ENCODE measurements around the gene AIP. TPM values are rescaled to one million over a fixed set of nuclear protein-coding genes. Genes with fewer than 3 reads are reported as not detected.
A peak's percentile ranks its signal among the peaks of the same experiment; 100 is the strongest.

The AIP gene
- total RNA-seq, 1 experiment from 2014 or later = 87.8 TPM

DNA sequence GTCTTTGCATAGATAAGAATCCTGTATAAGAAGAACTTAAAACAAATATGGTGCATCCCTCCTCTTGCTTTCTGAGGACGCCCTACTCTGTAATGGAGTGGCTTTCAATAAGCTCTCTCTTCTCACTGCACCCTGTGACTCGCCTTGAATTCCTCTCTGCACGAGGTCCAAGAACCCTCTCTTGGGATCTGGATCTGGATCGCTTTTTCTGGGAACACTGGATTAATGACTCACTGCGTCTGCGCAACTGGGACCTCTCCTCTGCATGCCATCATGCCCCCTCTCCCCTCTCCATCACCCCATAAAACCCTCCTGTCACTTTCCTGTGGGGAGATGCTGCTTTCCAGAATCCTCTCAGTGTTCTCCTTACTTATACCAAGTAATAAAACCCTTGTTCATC is 55.5 kb downstream of the AIP start:
- intact Hi-C loops (cut with micrococcal nuclease; ENCODE audit: unreplicated experiment) (no loop called here), in situ Hi-C loops (cut with HindIII; ENCODE audit: low pct_unique_long_range_greater_than_20kb, low sequenced_read_pairs) (no loop called here)
- no TSS peak for BruUV-seq (replicated peaks)
- Histone ChIP-seq H3K9me3 (ENCODE audit: control insufficient read depth, insufficient read depth, low read depth, low read length) (peaks cover 23% of the 10 kb centered on the region; the same call in 1 of the 2 replicates), H3K27ac (ENCODE audit: low read length) (no peak overlapping the region), H3K4me3 (ENCODE audit: low read depth in 2 of 2, low read length in 2 of 2) (no peak overlapping the region), H3K4me1 (ENCODE audit: control insufficient read depth, insufficient read depth, low read length) (no peaks in the 10 kb centered on the region; the same call in 1 of the 2 replicates), H3K36me3 (ENCODE audit: control insufficient read depth, insufficient read depth, low read length) (no peaks in the 10 kb centered on the region), H3K27me3 (ENCODE audit: control insufficient read depth, insufficient read depth, low read length) (no peaks in the 10 kb centered on the region)
- TF ChIP-seq SIN3A (IDR thresholded peaks at IDR 0.05; ENCODE audit: borderline replicate concordance, insufficient read depth, low read depth, low read length) = no peak
- no peak for TF ChIP-seq TCF7L2 (IDR thresholded peaks at IDR 0.05; ENCODE audit: low read depth, low read length)
- no peak for TF ChIP-seq CTCF (IDR thresholded peaks at IDR 0.05)
- no peak for TF ChIP-seq POLR2AphosphoS5 (IDR thresholded peaks at IDR 0.05; ENCODE audit: low read depth, low read length)
- TF ChIP-seq REST (IDR thresholded peaks at IDR 0.05; ENCODE audit: insufficient read depth in 1 of 2, low read depth in 2 of 2, low read length in 1 of 2) = no peak
- ATAC-seq (no peak; the same call in 1 of the 2 replicates), DNase-seq (ENCODE audit: low read depth, low spot score) (no peak)
- CTCF ChIA-PET = no interaction called here
- POLR2A ChIA-PET = no interaction called here

DNA sequence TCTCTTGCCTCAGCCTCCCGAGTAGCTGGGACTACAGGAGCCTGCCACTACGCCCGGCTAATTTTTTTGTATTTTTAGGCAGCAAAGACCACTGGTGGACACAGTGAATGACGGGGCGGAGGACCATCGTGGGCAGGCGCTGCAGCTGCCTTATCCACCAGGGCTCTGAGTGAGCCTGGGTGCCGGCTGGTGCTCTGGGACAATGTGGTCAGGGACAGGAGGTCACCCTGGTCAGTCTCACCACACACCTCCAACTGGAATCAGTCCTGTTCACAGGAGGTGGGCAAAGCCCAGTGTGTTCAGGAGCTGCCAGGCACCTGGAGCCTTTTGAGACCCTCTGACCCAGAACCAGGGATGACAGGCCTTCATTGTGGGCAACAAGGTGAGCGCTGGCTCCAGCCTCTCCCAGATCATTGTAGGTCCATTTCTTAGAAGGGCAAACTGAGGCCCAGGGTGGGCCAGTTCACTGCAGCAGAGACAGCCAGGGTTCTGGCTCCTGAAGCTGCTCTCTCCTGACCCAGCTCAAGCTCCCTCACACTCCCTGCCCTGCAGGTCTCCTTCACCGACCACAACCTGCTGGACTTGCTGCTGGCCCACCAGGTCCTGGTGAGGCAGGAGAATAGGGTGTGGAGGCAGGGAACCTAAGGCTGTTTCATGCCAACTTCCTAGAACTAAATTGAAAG is 56.1 kb downstream of the AIP start:
- Histone ChIP-seq H3K36me3 (ENCODE audit: control insufficient read depth, insufficient read depth, low read length) (no peaks in the 10 kb centered on the region), H3K4me1 (ENCODE audit: control insufficient read depth, insufficient read depth, low read length) (no peaks in the 10 kb centered on the region; the same call in 1 of the 2 replicates), H3K9me3 (ENCODE audit: control insufficient read depth, insufficient read depth, low read depth, low read length) (peaks cover 17% of the 10 kb centered on the region; the same call in 1 of the 2 replicates), H3K4me3 (ENCODE audit: low read depth in 2 of 2, low read length in 2 of 2) (no peak overlapping the region), H3K27ac (ENCODE audit: low read length) (no peak overlapping the region), H3K27me3 (ENCODE audit: control insufficient read depth, insufficient read depth, low read length) (no peaks in the 10 kb centered on the region)
- in situ Hi-C loops (cut with HindIII; ENCODE audit: low pct_unique_long_range_greater_than_20kb, low sequenced_read_pairs) (no loop called here), intact Hi-C loops (cut with micrococcal nuclease; ENCODE audit: unreplicated experiment) (no loop called here)
- POLR2A ChIA-PET = no interaction called here
- no TSS peak for BruUV-seq (replicated peaks)
- CTCF ChIA-PET = no interaction called here
- DNase-seq (ENCODE audit: low read depth, low spot score) (no peak), ATAC-seq (peak; percentile 23; the same call in 1 of the 2 replicates)
- TF ChIP-seq REST (IDR thresholded peaks at IDR 0.05; ENCODE audit: insufficient read depth in 1 of 2, low read depth in 2 of 2, low read length in 1 of 2) = no peak
- TF ChIP-seq POLR2AphosphoS5 (IDR thresholded peaks at IDR 0.05; ENCODE audit: low read depth, low read length) = no peak
- no peak for TF ChIP-seq TCF7L2 (IDR thresholded peaks at IDR 0.05; ENCODE audit: low read depth, low read length)
- no peak for TF ChIP-seq CTCF (IDR thresholded peaks at IDR 0.05)
- TF ChIP-seq SIN3A (IDR thresholded peaks at IDR 0.05; ENCODE audit: borderline replicate concordance, insufficient read depth, low read depth, low read length) = no peak

All from Panc1 (cell line).